T-cell (primary cell): ENCODE data around the gene MPRIP. TPM values are rescaled to one million over a fixed set of nuclear protein-coding genes. Genes with fewer than 3 reads are reported as not detected.

Experiments
- ATAC-seq, 4 experiments: fragments of 200-7000 bp in 3 of 4; fragments of 150-1000 bp in 1 of 4; cut with Tn5 transposase; replicated peaks in 1 of 4; 1 replicate in 3 of 4; 2 replicates in 1 of 4; pipeline ENCODE4 v1.10.0; 2021; ENCODE audit warnings: moderate library complexity in 3 of 4, mild to moderate bottlenecking in 2 of 4, moderate number of reproducible peaks in 1 of 4
- CTCF ChIA-PET, 2 donors: fragments of 300-600 bp; sonication (Branson Sonifier 250); formaldehyde crosslinking; loops; one replicate each; lab custom pipeline; 2022; ENCODE audit warnings: antibody characterized with exemption in 2 of 2; lab: Charles Lee
- POLR2A ChIA-PET, 2 donors: fragments of 300-600 bp; sonication (Branson Sonifier 250); formaldehyde crosslinking; loops; one replicate each; lab custom pipeline; 2022; ENCODE audit warnings: antibody characterized with exemption in 2 of 2; lab: Charles Lee
- DNase-seq, 35 experiments: peaks; one replicate each; pipeline versions ENCODE4 v3.0.0 to v3.0.0-alpha.2; 2013 to 2023
- H3K27ac ChIP-seq: one replicate; pipeline ENCODE4 v1.5.1; 2013; ENCODE audit warnings: low read length
- H3K27me3 ChIP-seq, 2 experiments: replicated peaks in 1 of 2; 1 replicate in 1 of 2; 2 replicates in 1 of 2; pipeline versions ENCODE4 v1.6.1 to v1.7.0; 2013; ENCODE audit warnings: low read length in 1 of 2, mixed read lengths in 1 of 2; ENCODE audit not compliant: control insufficient read depth in 2 of 2, insufficient read depth in 2 of 2; ENCODE audit errors: extremely low read depth in 1 of 2
- H3K36me3 ChIP-seq, 2 donors: 1 replicate in 1 of 2; 2 replicates in 1 of 2; pipeline versions ENCODE4 v1.6.1 to v1.7.0; 2013; ENCODE audit warnings: low read length in 1 of 2; ENCODE audit not compliant: control insufficient read depth in 2 of 2, insufficient read depth in 1 of 2; ENCODE audit errors: extremely low read depth in 1 of 2
- H3K4me1 ChIP-seq, 2 experiments: 1 replicate in 1 of 2; 2 replicates in 1 of 2; pipeline versions ENCODE4 v1.6.1 to v1.7.0; 2013; ENCODE audit warnings: low read length in 2 of 2, mixed read lengths in 1 of 2; ENCODE audit not compliant: insufficient read depth in 2 of 2, control insufficient read depth in 1 of 2; ENCODE audit errors: extremely low read depth in 1 of 2
- H3K4me3 ChIP-seq, 2 donors: 1 replicate in 1 of 2; 2 replicates in 1 of 2; pipeline versions ENCODE4 v1.5.1 to v1.7.0; 2013; ENCODE audit warnings: mild to moderate bottlenecking in 2 of 2, low read length in 1 of 2, moderate library complexity in 1 of 2; ENCODE audit not compliant: control insufficient read depth in 1 of 2; ENCODE audit errors: extremely low read depth in 1 of 2
- H3K9me3 ChIP-seq: 2 replicates; pipeline ENCODE4 v1.7.0; 2013
- H3K27ac Mint-ChIP-seq, 2 donors: one replicate each; pipeline ENCODE4 v1.8.0; 2020 to 2021; ENCODE audit warnings: mild to moderate bottlenecking in 2 of 2, mixed read lengths in 2 of 2
- H3K27me3 Mint-ChIP-seq, 2 donors: one replicate each; pipeline ENCODE4 v1.8.0; 2021 to 2022; ENCODE audit warnings: mixed read lengths in 2 of 2
- H3K36me3 Mint-ChIP-seq: one replicate; pipeline ENCODE4 v1.8.0; 2021; ENCODE audit warnings: mixed read lengths
- H3K4me1 Mint-ChIP-seq, 3 donors: one replicate each; pipeline ENCODE4 v1.8.0; 2020 to 2022; ENCODE audit warnings: mixed read lengths in 3 of 3, mild to moderate bottlenecking in 1 of 3
- H3K4me3 Mint-ChIP-seq, 3 donors: one replicate each; pipeline ENCODE4 v1.8.0; 2020 to 2022; ENCODE audit warnings: mild to moderate bottlenecking in 3 of 3, mixed read lengths in 3 of 3, moderate library complexity in 3 of 3
- H3K9me3 Mint-ChIP-seq, 3 donors: one replicate each; pipeline ENCODE4 v1.8.0; 2020 to 2022; ENCODE audit warnings: mixed read lengths in 3 of 3
- WGBS: methylation state at CpG from one replicate; pipeline ENCODE4 v1.1.5; 2013; ENCODE audit warnings: missing lambda C conversion rate; ENCODE audit not compliant: insufficient coverage; 5-methylcytosine and 5-hydroxymethylcytosine counted together
- total RNA-seq, 35 experiments: library from RNA in 6 of 35; stranded (reverse) in 6 of 35; fragments of 120-200 nt in 1 of 35; gene quantifications; one replicate each; pipeline versions ENCODE4 v1.2.1 to v1.2.4 and lab custom pipeline; 2013 to 2026

MPRIP gene
- total RNA-seq, 5 donors from 2014 or later (not counting 1 experiment from before 2014, with no cell fraction given) = 189 to 266 (median 247) TPM

- ChIA-PET CTCF (interaction anchor here in 1 of 2 donors (0.6 kb wide), 1 partner anchor 59 kb away, joined by 5 read pairs; no protein-coding TSS in a partner anchor), POLR2A (no interaction called here)
- Histone ChIP-seq H3K36me3 (no peaks in the 10 kb centered on the region), H3K27me3 (no peaks in the 10 kb centered on the region), H3K27ac (no peak overlapping the region), H3K4me1 (peaks cover 0 to 10% of the 10 kb centered on the region in 2 experiments), H3K9me3 (no peaks in the 10 kb centered on the region), H3K4me3 (no peak overlapping the region)
- no peak for DNase-seq
- Mint-ChIP-seq H3K9me3 (no peaks in the 10 kb centered on the region), H3K36me3 (no peaks in the 10 kb centered on the region), H3K4me3 (no peak overlapping the region), H3K27me3 (no peaks in the 10 kb centered on the region), H3K27ac (no peak overlapping the region), H3K4me1 (peaks cover 8 to 13% (median 10%) of the 10 kb centered on the region in 3 donors)
- WGBS = 79% methylated on average over 2 of the region's 5 CpGs
- ATAC-seq = no peak
These were observed 19.8 kb upstream of the MPRIP start for GRCh38 chr17:17022456-17022855.

- DNase-seq = no peak
These were observed 17.4 kb upstream of the MPRIP start for GRCh38 chr17:17024778-17025300.

GRCh38 chr17:17025621-17026020, 16.6 kb upstream of the MPRIP start:
- ATAC-seq = no peak

More at GRCh38 chr17:17024778-17025300, 17.4 kb upstream of the MPRIP start:
- CTCF ChIA-PET = no interaction called here
- Mint-ChIP-seq H3K4me3 (no peak overlapping the region), H3K36me3 (no peaks in the 10 kb centered on the region), H3K27ac (no peak overlapping the region), H3K4me1 (peaks cover 0 to 5% (median 0%) of the 10 kb centered on the region in 3 donors), H3K27me3 (no peaks in the 10 kb centered on the region), H3K9me3 (no peaks in the 10 kb centered on the region)
- POLR2A ChIA-PET = no interaction called here
- WGBS = 76% methylated on average over 6 of the region's 8 CpGs
- no peaks in the 10 kb centered on the region for H3K36me3 ChIP-seq
- ATAC-seq = no peak
- H3K4me3 ChIP-seq = no peak overlapping the region
- H3K27ac ChIP-seq = no peak overlapping the region
- peaks cover 0 to 13% of the 10 kb centered on the region in 2 experiments for H3K27me3 ChIP-seq
- H3K9me3 ChIP-seq = no peaks in the 10 kb centered on the region
- no peaks in the 10 kb centered on the region for H3K4me1 ChIP-seq

GRCh38 chr17:17026163-17026562, 16.1 kb upstream of the MPRIP start:
- H3K9me3 Mint-ChIP-seq = no peaks in the 10 kb centered on the region
- Histone ChIP-seq H3K4me1 (no peaks in the 10 kb centered on the region), H3K9me3 (no peaks in the 10 kb centered on the region), H3K4me3 (no peak overlapping the region), H3K36me3 (no peaks in the 10 kb centered on the region), H3K27me3 (peaks cover 0 to 13% of the 10 kb centered on the region in 2 experiments), H3K27ac (no peak overlapping the region)
- ATAC-seq (no peak), DNase-seq (no peak)
- H3K27ac Mint-ChIP-seq = no peak overlapping the region
- ChIA-PET POLR2A (interaction anchor here (0.6 to 0.7 kb wide), 2 partner anchors 10 to 35 kb away, joined by 3 to 7 read pairs; no protein-coding TSS in a partner anchor), CTCF (no interaction called here)
- H3K4me3 Mint-ChIP-seq = no peak overlapping the region
- H3K4me1 Mint-ChIP-seq = peaks cover 0 to 2% (median 0%) of the 10 kb centered on the region in 3 donors
- no peaks in the 10 kb centered on the region for H3K27me3 Mint-ChIP-seq
- no peaks in the 10 kb centered on the region for H3K36me3 Mint-ChIP-seq
- 100% methylated on average over 1 of the region's 9 CpGs for WGBS

More at GRCh38 chr17:17025621-17026020, 16.6 kb upstream of the MPRIP start:
- CTCF ChIA-PET = no interaction called here
- Mint-ChIP-seq H3K27me3 (no peaks in the 10 kb centered on the region), H3K4me1 (peaks cover 0 to 2% (median 0%) of the 10 kb centered on the region in 3 donors), H3K9me3 (no peaks in the 10 kb centered on the region), H3K4me3 (no peak overlapping the region), H3K27ac (no peak overlapping the region), H3K36me3 (no peaks in the 10 kb centered on the region)
- peaks cover 0 to 13% of the 10 kb centered on the region in 2 experiments for H3K27me3 ChIP-seq
- no peaks in the 10 kb centered on the region for H3K36me3 ChIP-seq
- no peak overlapping the region for H3K4me3 ChIP-seq
- POLR2A ChIA-PET = no interaction called here
- no peaks in the 10 kb centered on the region for H3K4me1 ChIP-seq
- H3K27ac ChIP-seq = no peak overlapping the region
- 80% methylated on average over 1 of the region's 5 CpGs for WGBS
- H3K9me3 ChIP-seq = no peaks in the 10 kb centered on the region
- DNase-seq = no peak

- no peak overlapping the region for H3K4me3 ChIP-seq
- POLR2A ChIA-PET = interaction anchor here in 1 of 2 donors (0.7 kb wide), 1 partner anchor 250 kb away, joined by 4 read pairs; no protein-coding TSS in a partner anchor
- no peaks in the 10 kb centered on the region for H3K9me3 ChIP-seq
- Mint-ChIP-seq H3K4me1 (peaks cover 0 to 2% (median 0%) of the 10 kb centered on the region in 3 donors), H3K9me3 (no peaks in the 10 kb centered on the region), H3K27ac (no peak overlapping the region), H3K36me3 (no peaks in the 10 kb centered on the region), H3K4me3 (no peak overlapping the region), H3K27me3 (no peaks in the 10 kb centered on the region)
- no peak overlapping the region for H3K27ac ChIP-seq
- H3K4me1 ChIP-seq = no peaks in the 10 kb centered on the region
- no peak for ATAC-seq
- H3K27me3 ChIP-seq = peaks cover 0 to 13% of the 10 kb centered on the region in 2 experiments
- DNase-seq = no peak
- CTCF ChIA-PET = no interaction called here
- H3K36me3 ChIP-seq = no peaks in the 10 kb centered on the region
- WGBS = 87% methylated on average over 4 of the region's 10 CpGs
These were observed 14.7 kb upstream of the MPRIP start for GRCh38 chr17:17027442-17028058.

- no peaks in the 10 kb centered on the region for H3K9me3 ChIP-seq
These were observed 14.0 kb upstream of the MPRIP start for GRCh38 chr17:17028059-17028877.

More at GRCh38 chr17:17028059-17028877, 14.0 kb upstream of the MPRIP start:
- Histone ChIP-seq H3K4me1 (no peaks in the 10 kb centered on the region), H3K4me3 (no peak overlapping the region), H3K27me3 (peaks cover 0 to 13% of the 10 kb centered on the region in 2 experiments), H3K36me3 (no peaks in the 10 kb centered on the region), H3K27ac (no peak overlapping the region)
- ATAC-seq (no peak), DNase-seq (no peak)
- no peak overlapping the region for H3K27ac Mint-ChIP-seq
- H3K4me3 Mint-ChIP-seq = no peak overlapping the region
- no peaks in the 10 kb centered on the region for H3K27me3 Mint-ChIP-seq
- CTCF ChIA-PET = no interaction called here
- no peaks in the 10 kb centered on the region for H3K36me3 Mint-ChIP-seq
- 85% methylated on average over 8 of the region's 12 CpGs for WGBS
- peaks cover 0 to 2% (median 0%) of the 10 kb centered on the region in 3 donors for H3K4me1 Mint-ChIP-seq
- POLR2A ChIA-PET = interaction anchor here in 1 of 2 donors (0.7 kb wide), 1 partner anchor 249 kb away, joined by 4 read pairs; no protein-coding TSS in a partner anchor
- no peaks in the 10 kb centered on the region for H3K9me3 Mint-ChIP-seq
